GM18867 (cell line): ENCODE results near the gene DPYSL5.

Experiments
- ATAC-seq: cut with Tn5 transposase; IDR thresholded peaks from one replicate; pipeline ENCODE4 v1.9.1; 2021; ENCODE audit warnings: mild to moderate bottlenecking, moderate library complexity; ENCODE audit not compliant: unreplicated experiment

Gene DPYSL5

GRCh38 chr2:26952374-26952773 is 104.4 kb downstream of the DPYSL5 start:
- ATAC-seq, result no peak

- no peak for ATAC-seq
These were observed 106.2 kb downstream of the DPYSL5 start for GRCh38 chr2:26954135-26954534.

GRCh38 chr2:26957041-26957440 is 109.1 kb downstream of the DPYSL5 start:
- ATAC-seq, result no peak

GRCh38 chr2:26957534-26957933 is 109.6 kb downstream of the DPYSL5 start:
- ATAC-seq, result no peak

GRCh38 chr2:26959331-26959730 is 111.4 kb downstream of the DPYSL5 start:
- ATAC-seq, result no peak

- no peak for ATAC-seq
These were observed 116.7 kb downstream of the DPYSL5 start for GRCh38 chr2:26964446-26965130.

GRCh38 chr2:26968001-26968400 is 120.1 kb downstream of the DPYSL5 start:
- no peak for ATAC-seq

GRCh38 chr2:26969077-26969844 is 121.3 kb downstream of the DPYSL5 start:
- ATAC-seq, result no peak

GRCh38 chr2:26970244-26970927 is 122.5 kb downstream of the DPYSL5 start, which contains the start of gene MAPRE3:
TSS of gene MAPRE3 (plus strand) at chr2:26970637. CDS start at chr2:27022219, 51,582 bp downstream.
- peak; percentile 83 for ATAC-seq

- ATAC-seq, result no peak
These were observed 123.1 kb downstream of the DPYSL5 start for GRCh38 chr2:26970928-26971627.

GRCh38 chr2:26971911-26972786 is 124.2 kb downstream of the DPYSL5 start:
- no peak for ATAC-seq

GRCh38 chr2:26974352-26974751 is 126.4 kb downstream of the DPYSL5 start:
- no peak for ATAC-seq

- no peak for ATAC-seq
These were observed 127.2 kb downstream of the DPYSL5 start for GRCh38 chr2:26975102-26975501.

- ATAC-seq, result no peak
These were observed 127.7 kb downstream of the DPYSL5 start for GRCh38 chr2:26975656-26976055.

GRCh38 chr2:26976237-26976636 is 128.3 kb downstream of the DPYSL5 start:
- ATAC-seq, result no peak

GRCh38 chr2:26977012-26977411 is 129.1 kb downstream of the DPYSL5 start:
- ATAC-seq, result no peak

GRCh38 chr2:26978061-26978596 is 130.2 kb downstream of the DPYSL5 start:
- ATAC-seq, result no peak

GRCh38 chr2:26979741-26980140 is 131.8 kb downstream of the DPYSL5 start:
- ATAC-seq, result no peak

- no peak for ATAC-seq
These were observed 133.0 kb downstream of the DPYSL5 start for GRCh38 chr2:26980971-26981370.
